ENCODE measurements around the gene NCBP1.
"Not testable (repeated sequence)": the region's sequence is repeated elsewhere in the genome, so short reads cannot be mapped to it uniquely, and the experiment has no call there.

NCBP1 gene, protein sequence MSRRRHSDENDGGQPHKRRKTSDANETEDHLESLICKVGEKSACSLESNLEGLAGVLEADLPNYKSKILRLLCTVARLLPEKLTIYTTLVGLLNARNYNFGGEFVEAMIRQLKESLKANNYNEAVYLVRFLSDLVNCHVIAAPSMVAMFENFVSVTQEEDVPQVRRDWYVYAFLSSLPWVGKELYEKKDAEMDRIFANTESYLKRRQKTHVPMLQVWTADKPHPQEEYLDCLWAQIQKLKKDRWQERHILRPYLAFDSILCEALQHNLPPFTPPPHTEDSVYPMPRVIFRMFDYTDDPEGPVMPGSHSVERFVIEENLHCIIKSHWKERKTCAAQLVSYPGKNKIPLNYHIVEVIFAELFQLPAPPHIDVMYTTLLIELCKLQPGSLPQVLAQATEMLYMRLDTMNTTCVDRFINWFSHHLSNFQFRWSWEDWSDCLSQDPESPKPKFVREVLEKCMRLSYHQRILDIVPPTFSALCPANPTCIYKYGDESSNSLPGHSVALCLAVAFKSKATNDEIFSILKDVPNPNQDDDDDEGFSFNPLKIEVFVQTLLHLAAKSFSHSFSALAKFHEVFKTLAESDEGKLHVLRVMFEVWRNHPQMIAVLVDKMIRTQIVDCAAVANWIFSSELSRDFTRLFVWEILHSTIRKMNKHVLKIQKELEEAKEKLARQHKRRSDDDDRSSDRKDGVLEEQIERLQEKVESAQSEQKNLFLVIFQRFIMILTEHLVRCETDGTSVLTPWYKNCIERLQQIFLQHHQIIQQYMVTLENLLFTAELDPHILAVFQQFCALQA
- total RNA-seq = 85.9 reads per million, percentile 79 among the genes with 10 or more reads in this experiment

DNA sequence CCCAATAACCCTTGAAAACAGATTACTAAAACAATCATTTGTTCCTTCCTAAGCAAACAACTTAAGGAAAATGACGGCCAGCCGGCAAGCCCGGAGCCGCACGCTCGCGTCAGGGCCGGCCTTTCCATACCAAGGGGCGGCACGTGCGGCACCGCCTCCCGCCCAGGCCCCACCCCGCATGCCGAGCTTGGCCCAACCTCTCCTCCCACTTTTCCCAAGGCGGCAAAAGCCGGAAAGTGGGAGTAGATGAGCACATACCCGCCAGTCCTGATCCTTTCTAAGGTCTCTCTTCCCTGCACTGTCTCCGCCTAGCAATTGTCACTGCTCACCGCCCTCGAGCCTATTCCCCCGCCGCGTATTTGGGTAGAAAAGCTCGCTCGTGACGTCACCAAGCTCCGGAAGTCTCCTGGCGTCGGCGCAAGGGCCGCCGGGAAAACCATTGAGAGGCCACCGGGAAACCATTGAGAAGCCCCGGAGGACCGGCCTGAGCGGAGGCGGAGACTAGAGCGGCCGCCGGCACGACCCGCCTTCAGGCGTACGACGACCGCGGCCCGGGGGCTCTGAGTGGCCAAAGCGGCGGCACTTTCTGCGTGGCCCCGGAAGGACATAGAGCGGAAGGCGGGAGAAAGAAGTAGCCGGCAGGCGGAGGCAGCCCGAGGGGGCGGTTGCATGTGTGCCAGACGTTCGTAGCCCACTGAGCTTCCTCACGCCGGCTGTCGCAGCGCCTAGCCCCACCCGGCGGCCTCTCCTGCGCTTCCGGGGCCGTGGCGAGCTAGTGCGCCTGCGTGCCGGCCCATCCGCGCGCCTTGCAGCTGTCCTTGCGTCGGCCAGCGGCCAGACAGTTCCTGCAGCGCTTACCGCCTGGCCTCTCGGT lies at the start of gene NCBP1, which contains the start of gene TSTD2:
Gene NCBP1, plus strand, starts transcription at position 837 of the 874 bp plus-strand sequence. CDS start 61 bp downstream, outside the sequence.
Gene TSTD2, minus strand, starts transcription at position 384 of the 874 bp plus-strand sequence. CDS start 5,806 bp downstream, outside the sequence.
- peak; percentile 92 for DNase-seq

DNA sequence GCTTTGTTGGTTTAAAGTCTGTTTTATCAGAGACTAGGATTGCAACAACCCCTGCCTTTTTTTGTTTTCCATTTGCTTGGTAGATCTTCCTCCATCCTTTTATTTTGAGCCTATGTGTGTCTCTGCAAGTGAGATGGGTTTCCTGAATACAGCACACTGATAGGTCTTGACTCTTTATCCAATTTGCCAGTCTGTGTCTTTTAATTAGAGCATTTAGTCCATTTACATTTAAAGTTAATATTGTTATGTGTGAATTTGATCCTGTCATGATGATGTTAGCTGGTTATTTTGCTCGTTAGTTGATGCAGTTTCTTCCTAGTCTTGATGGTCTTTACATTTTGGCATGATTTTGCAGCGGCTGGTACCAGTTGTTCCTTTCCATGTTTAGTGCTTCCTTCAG lies 48.8 kb upstream of the NCBP1 start:
- not testable (repeated sequence) for DNase-seq

DNA sequence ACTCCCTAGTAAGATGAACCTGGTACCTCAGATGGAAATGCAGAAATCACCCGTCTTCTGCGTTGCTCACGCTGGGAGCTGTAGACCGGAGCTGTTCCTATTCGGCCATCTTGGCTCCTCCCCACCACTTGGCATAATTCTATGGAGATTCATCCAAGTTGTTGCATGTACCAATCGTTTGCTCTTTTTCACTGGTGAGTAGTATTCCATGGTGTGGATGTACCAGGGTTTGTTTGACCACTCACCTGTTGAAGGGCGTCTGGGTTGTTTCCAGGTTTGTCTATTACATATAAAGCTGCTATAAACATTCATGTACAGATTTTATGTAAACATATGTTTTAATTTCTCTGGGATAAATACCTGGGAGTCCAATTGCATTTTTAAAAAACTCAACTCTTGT lies 46.7 kb upstream of the NCBP1 start:
- not testable (repeated sequence) for DNase-seq

DNA sequence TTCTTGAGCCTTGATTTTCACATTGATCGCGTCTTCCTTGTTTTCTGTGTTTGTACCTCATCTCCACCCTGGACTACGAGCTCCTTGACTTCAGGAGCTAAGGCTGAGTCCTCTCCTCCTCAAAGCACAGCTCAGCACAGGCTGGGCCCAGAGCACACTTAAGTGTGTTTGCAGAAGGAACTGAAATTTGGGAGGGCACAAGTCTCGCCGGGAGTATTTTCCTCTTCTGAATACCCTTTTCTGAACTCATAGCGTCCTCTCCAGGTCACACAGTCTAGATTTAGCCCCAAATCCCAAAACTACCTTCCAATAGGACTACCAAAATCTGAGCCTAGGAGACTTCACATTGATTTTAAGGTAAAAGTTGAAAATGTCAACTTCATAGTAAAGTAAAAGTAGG lies 42.1 kb upstream of the NCBP1 start:
- no peak for DNase-seq

DNA sequence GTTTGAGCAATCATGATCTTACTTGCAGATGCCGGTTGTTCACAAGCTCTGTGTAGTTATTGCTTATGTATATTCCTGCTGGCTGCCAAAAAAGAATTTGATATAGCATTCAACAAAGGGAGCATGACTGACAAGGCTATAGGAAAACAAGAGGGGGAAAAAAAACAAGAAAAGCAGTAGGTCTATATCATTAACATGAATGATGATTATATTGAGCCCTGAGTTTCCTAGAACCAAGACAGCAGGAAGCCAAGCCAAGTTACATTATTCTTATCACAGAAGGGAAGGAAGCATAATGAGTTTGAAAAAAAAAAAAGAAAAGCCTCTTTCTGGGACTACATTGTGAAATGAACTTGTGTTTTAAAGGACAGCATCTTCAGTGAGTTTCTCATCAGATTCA lies 41.5 kb upstream of the NCBP1 start:
- no peak for DNase-seq

DNA sequence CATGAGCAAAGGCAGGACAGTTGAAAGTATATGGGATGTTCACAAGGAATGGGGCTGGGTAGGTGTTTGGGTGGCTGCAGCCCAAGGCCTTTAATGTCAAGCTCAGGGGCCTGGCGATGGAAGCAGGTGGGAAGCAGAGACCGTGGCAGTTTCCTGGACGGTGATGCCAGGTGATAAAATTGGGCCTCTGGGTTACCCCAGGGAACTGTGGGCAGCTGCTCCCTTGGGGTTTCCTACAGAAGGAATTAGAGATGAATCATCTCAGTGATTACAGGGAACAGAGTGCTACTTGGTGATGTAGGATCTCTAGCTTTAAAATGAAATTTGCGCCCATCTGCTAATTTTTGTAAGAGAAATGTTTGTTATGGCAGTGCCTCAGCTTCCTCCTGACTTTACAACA lies 39.7 kb upstream of the NCBP1 start:
- DNase-seq = no peak

DNA sequence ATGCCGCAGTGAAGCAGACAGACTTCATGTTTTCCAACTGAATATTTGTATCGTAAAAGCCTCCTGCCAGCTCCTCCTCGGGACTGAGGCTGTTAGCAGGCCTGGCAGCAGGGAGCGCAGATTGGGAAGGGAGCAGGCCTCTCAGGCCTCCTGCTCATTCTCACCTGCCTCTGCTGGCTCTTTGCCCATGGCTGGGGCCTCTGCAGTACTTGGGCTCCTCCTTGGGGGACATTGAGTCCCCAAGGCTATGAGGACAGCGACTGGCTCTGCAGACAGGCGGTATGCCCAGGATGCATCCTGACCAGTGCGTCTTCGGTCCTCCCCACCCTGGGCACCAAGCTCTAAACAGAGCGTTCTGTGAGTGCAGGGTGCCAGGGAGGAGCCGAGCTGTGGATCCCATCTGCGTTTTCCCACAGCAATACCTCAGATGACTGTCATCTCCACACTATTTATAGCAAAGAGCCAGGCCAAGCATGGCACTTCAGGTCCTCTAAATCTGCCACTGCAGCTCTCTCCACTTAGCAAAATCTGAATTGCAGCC lies 39.2 kb upstream of the NCBP1 start:
- DNase-seq = no peak

DNA sequence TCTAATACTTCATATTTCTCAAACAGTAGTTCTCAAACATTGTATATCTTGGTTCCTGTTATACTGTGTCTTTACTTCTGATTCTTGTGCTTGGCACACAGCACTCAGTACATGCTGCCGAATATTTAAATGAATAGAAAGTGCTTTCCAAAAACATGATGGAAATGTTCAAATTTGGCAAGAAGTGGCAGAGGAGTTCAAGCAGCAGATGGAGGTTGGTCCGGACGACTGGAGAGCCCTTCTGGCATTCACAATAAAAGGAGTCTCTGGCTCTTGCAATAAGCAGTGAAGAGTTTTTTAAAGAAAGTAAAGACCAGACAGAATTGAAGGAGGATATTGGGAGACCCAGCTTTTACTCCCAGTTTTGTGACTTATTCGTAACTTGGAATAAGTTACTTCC lies 36.7 kb upstream of the NCBP1 start:
- no peak for DNase-seq

DNA sequence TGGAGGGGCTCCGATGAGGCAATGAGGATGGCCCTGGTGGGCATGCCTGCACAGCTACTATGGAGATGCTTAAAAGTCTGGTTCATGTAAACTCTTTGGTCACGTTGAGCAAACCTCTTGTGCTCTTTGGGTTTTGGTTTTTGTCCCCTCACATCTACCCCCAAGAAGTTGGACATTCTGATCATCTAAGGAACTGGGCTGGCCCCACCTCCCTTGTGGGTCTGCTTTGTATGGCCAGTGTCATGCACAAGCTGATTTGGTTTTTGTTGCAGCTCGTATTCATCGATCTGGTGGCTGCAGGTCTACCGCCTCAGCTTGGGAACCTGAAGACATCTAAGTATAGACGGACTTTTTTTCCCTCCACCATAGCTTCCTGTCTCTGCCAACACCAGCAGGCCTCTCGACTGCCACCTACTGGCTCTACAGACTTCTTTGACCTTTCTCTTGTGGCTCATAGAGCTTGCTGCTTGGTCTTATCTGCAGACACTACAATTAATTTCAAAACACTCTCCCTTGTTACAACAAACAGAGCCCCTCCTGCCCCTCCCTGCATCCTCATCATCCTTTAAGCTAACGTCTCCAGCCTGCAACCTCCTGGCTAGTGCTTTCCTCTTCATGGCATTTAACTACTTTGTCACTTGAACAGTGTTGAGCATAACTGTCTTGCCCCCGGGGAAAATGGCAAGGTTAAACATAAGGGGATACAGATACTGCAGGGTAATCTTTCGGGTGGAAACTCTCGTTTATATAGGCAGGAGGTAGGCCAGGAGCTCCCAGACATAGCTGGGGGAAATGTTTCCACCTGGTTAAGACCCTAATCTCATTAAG lies 34.9 kb upstream of the NCBP1 start:
- peak; percentile 60 for DNase-seq

DNA sequence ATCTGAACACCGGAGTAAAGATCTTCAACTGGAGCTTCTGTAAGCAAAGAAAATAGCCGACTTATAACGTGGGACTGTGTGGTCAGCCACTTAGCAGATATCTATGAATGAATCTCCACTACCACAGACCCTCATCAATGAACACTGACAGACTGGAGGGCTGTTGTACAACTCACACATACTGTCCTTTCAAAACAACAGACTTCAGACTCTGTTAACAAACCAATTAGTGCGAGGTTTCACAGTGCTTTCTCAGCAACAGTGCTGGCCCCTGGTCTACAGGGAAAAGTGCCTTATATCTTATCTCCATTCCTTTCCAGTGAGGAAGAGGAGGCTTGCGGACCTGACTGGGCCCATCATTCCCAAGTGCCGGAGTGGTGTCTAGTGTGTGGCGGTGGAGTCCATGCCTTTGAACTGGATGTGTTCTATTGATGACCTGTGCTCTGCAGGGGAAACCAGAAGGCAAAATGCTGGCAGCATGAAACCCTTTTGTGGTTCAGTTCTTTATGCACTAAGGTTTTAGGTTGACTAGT lies 34.2 kb upstream of the NCBP1 start:
- no peak for DNase-seq

DNA sequence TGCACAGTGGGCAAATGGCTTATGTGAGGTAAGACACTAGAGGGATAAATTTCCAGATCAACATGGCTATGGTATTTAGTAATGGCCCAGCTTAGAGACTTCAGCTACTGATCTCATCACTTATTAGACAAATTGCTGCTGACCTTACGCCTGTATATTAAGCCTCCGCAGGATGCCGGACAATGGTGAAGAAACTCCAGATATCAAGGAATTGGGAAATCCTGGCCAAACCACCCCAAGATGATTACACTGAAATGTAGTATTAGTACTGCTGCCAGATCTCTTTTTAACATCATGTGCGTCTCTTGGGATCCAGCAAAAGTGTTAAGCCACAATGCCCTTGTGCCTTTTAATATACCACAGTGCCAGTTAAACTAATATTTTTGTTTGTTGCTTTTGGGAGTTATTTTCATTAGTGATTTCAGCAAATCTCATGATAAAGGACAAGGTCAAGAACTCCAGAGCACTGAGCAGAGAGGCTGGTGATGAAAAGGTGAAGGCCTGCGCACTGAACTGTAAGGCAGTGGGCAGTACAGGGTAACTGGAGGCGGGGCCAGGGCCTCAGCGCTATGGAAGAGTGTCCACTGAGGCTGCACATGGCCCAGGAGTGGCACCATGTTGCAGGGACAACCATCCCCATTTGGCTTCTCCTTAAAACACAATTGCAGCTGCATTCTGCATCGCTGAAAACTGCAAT lies 32.9 kb upstream of the NCBP1 start:
- DNase-seq = no peak

DNA sequence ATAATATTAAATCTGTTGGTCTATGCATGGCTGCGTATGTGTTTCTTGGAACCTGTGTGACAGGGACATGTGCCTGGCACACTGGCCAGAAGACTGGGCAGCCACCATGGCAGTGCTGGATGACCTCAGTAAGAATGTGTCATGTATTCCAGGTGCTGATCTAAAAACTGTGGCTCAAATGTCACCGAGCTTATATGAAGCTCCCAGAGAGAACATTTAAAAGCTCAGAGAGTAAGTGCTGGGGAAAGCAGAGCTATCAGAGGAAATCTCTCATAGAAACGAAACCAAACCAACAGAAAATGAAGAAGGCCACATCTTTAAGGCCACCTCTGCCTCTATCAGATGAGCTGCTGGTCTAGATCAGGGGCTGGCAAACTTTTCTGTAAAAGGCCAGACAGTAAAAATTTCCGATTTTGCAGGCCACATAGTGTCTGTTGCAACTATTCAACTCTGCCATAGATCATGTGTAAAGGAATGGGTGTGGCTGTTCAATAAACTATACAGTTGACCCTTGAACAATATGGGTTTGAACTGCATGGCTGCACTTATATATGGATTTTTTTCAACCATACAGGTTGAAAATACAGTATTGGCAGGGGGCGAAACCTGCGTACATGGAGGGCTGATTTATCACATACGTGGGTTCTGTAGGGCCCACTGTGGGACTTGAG lies 32.3 kb upstream of the NCBP1 start:
- DNase-seq = no peak

DNA sequence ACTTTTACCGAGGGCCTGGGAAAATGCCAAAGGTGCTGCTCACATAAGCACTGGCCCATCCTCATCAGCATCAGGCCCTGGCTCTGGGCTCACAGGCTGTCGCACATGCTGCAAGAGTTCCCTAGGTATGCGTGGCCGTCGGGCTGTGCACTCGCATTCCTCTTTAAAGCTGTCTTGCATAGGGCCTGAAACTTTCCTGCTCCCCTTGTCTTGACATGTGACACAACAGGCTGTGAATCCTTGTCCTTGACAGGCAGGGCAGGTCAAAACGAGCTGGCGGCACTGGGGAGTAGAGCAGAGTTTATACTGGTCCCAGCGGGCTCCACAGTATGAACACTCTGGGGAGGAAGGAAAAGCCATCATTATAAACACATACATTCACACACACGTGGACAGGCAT lies 31.2 kb upstream of the NCBP1 start:
- DNase-seq = no peak

DNA sequence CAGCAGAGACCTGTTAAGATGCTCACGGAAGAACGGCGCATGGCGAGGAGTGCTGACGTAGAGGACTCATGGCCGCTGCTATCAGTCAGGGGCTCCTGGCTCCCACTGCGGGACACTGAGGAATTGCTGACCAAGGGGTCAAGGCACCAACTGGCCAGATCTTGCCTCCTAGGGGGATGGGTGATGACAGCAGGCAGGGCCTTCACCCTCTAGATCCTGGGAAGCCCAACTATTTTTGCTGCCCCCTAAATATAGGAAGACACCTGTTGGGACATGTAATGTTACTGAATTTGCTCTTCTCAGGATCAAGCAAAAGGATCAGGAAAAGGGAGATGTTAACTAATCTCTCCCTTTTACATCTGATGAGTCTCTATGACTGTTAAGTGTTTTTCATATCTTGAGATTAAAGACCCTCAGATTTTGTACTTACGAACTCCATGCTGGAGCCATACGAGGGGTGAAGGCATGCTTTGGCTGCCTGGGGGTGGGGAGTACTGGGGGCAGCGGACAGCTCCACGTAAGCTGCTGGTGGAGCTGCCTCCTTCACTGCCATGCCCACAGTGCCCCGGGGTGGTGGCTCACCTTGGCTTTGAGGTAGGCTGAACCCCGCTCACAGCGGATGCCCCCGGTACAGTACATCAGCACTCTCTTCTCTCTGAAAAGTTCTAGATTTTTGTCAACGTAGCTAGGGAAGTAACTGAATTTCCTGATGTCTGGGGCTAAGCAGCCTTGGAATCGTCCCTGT lies 28.5 kb upstream of the NCBP1 start:
- no peak for DNase-seq

DNA sequence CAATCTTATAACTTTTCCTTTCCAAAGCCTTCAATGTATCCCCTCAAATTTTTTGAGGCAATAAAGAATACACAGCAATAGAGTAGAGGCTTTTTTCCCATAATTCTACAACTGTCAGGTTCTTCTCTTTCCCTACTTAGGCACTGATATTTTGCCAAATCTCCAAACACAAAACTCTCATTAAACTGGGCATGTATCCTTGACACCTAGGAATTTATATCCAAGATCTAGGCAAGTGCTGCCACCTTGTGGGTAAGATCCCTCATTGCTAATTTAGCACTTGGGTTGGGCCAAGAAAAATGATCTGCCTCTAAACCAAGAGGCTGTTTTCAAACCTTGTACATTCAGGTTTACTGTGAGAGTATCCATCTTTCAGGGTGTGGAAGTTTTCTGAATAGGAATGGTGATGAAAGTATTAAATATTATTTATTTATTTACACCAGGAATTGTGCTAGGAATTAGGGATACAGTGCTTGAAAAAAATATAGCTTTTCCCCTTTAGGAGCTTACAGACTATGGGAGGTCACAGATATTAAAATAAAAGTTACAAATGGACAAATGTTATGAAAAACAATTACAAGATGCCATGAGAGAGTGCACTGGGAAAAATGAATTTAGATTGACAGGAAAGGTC lies 18.1 kb upstream of the NCBP1 start:
- DNase-seq = peak; percentile 58

DNA sequence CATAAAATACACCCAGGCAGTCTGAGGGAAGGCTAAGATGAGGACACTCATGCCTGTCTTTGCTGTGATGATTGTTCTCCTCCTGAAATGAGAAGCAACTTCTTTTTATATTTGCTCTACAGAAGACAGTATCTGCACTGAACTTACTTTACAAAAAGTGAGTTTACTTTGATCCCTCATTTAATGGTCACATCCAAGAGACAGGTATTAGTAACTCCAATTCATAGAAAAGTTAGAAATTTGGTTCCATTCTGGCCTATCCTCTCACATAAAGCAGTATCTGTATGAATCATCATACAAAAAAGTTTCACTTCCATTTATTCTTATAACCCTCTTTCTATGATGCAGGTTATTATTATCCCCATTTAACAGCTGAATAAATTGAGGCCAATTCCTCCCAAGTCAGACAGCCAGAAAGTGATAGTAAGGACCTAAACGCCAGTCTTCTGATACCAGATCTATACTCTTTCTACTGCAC lies 15.6 kb upstream of the NCBP1 start:
- DNase-seq = no peak

DNA sequence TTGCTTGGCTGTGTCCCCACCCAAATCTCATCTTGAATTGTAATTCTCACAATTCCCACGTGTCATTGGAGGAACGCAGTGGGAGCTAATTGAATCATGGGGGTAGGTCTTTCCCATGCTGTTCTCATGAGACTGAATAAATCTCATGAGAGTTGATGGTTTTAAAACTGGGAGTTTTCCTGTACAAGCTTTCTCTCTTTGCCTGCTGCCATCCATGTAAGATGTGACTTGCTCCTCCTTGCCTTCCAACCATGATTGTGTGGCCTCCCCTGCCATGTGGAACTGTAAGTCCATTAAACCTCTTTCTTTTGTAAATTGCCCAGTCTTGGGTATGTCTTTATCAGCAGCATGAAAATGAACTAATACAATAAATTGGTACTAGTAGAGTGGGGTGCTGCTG lies 13.6 kb upstream of the NCBP1 start:
- not testable (repeated sequence) for DNase-seq

DNA sequence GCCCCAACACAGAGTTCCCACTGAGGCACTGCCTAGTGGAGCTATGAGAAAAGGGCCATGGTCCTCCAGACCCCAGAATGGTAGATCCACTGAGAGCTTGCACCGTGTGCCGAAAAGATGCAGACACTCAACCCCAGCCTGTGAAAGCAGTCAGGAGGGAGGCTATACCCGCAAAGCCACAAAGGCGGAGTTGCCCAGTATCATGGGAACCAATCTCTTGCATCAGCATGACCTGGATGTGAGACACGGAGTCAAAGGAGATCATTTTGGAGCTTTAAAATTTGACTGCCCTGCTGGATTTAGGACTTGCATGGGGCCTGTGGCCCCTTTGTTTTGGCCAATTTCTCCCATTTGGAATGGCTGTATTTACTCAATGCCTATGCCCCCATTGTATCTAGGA lies 11.1 kb upstream of the NCBP1 start:
- not testable (repeated sequence) for DNase-seq

DNA sequence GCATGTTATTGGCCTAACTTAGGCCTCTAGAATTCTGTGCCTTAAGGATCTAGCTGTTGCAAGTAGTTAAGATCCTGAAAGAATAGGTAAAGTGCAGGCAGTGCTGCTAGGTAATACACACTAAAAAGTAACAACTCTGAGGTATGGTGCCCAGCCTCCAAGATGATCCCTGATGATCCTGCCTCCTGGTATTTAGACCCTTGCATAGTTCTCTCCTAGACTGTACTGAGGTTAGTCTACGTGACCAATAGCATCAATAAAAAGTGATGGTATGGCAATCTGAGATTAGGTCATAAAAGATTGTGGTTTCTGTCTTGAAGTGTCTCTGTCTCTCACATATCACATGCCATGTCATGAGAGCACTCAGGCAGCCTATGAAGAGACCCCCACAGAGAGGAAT lies 9.7 kb upstream of the NCBP1 start:
- DNase-seq = no peak

Data from effector CD4-positive, alpha-beta T cell (primary cell).